ENCODE measurements around the gene CRHR1.

CRHR1 gene

GRCh38 chr17:45790296-45790922 lies 6.3 kb downstream of the CRHR1 start:
- DNase-seq: no peak

- no peak for DNase-seq
These were observed 7.0 kb downstream of the CRHR1 start for GRCh38 chr17:45791041-45791582.

- DNase-seq: no peak
These were observed 7.8 kb downstream of the CRHR1 start for GRCh38 chr17:45791935-45792334.

- no peak for DNase-seq
These were observed 8.3 kb downstream of the CRHR1 start for GRCh38 chr17:45792437-45792836.

- no peak for DNase-seq
These were observed 9.1 kb downstream of the CRHR1 start for GRCh38 chr17:45792995-45793755.

- DNase-seq: no peak
These were observed 9.9 kb downstream of the CRHR1 start for GRCh38 chr17:45793999-45794540.

GRCh38 chr17:45794840-45795239 lies 10.7 kb downstream of the CRHR1 start:
- DNase-seq: no peak

- DNase-seq: no peak
These were observed 16.7 kb downstream of the CRHR1 start for GRCh38 chr17:45800816-45801215.

GRCh38 chr17:45801421-45801820 lies 17.3 kb downstream of the CRHR1 start:
- DNase-seq: no peak

- DNase-seq: no peak
These were observed 24.7 kb downstream of the CRHR1 start for GRCh38 chr17:45808845-45809244.

GRCh38 chr17:45809499-45809898 lies 25.4 kb downstream of the CRHR1 start:
- no peak for DNase-seq

- DNase-seq: no peak
These were observed 28.0 kb downstream of the CRHR1 start for GRCh38 chr17:45812102-45812501.

GRCh38 chr17:45813048-45813725 lies 29.1 kb downstream of the CRHR1 start:
- DNase-seq: no peak

GRCh38 chr17:45814622-45815606 lies 30.8 kb downstream of the CRHR1 start:
- no peak for DNase-seq

- DNase-seq: no peak
These were observed 31.6 kb downstream of the CRHR1 start for GRCh38 chr17:45815752-45816151.

GRCh38 chr17:45818041-45818440 lies 33.9 kb downstream of the CRHR1 start:
- DNase-seq: no peak

GRCh38 chr17:45818699-45819098 lies 34.6 kb downstream of the CRHR1 start:
- DNase-seq: no peak

GRCh38 chr17:45819632-45820031 lies 35.5 kb downstream of the CRHR1 start:
- DNase-seq: no peak

GRCh38 chr17:45820052-45820780 lies 36.1 kb downstream of the CRHR1 start:
- DNase-seq: peak; percentile 51

GRCh38 chr17:45821147-45821546 lies 37.0 kb downstream of the CRHR1 start:
- DNase-seq: no peak

- DNase-seq: no peak
These were observed 39.5 kb downstream of the CRHR1 start for GRCh38 chr17:45823598-45823997.

Measured in femur (tissue), 1 donor.